GM23338 (cell line): ENCODE data around the gene GLRA1. TPM values are rescaled to one million over a fixed set of nuclear protein-coding genes. Genes with fewer than 3 reads are reported as not detected.

ENCODE experiments used
- ATAC-seq: fragments of 200-7000 bp; cut with Tn5 transposase; 3 replicates; pipeline ENCODE4 v1.9.1; 2020
- DNase-seq: peaks from one replicate; pipeline ENCODE4 v3.0.0-alpha.2; 2015; ENCODE audit warnings: low spot score
- H2AFZ ChIP-seq: fragments of 200-600 bp; sonication (generic); 2 replicates; pipeline ENCODE4 v1.8.0; 2016; ENCODE audit warnings: antibody characterized with exemption, mild to moderate bottlenecking, moderate library complexity
- H3F3A ChIP-seq: fragments of 200-600 bp; sonication (generic); replicated peaks from 2 replicates; pipeline ENCODE4 v1.8.0; 2017; ENCODE audit warnings: antibody characterized with exemption, mixed run types, low read depth
- H3K27ac ChIP-seq: fragments of 200-600 bp; sonication (generic); 2 replicates; pipeline ENCODE4 v1.6.1; 2016; ENCODE audit warnings: low read depth
- H3K27me3 ChIP-seq: fragments of 200-600 bp; sonication (generic); 2 replicates; pipeline ENCODE4 v1.8.0; 2016; ENCODE audit warnings: mild to moderate bottlenecking, mixed run types, moderate library complexity; ENCODE audit not compliant: insufficient read depth
- H3K36me3 ChIP-seq: fragments of 200-600 bp; sonication (generic); 2 replicates; pipeline ENCODE4 v1.8.0; 2016; ENCODE audit warnings: mild to moderate bottlenecking; ENCODE audit not compliant: insufficient read depth
- H3K4me1 ChIP-seq: fragments of 200-600 bp; sonication (generic); 2 replicates; pipeline ENCODE4 v1.8.0; 2016; ENCODE audit warnings: mild to moderate bottlenecking, moderate library complexity; ENCODE audit not compliant: insufficient read depth
- H3K4me2 ChIP-seq: fragments of 200-600 bp; sonication (generic); 2 replicates; pipeline ENCODE4 v1.7.1; 2017; ENCODE audit warnings: mixed run types
- H3K4me3 ChIP-seq: fragments of 200-600 bp; sonication (generic); 2 replicates; pipeline ENCODE4 v1.6.1; 2016; ENCODE audit warnings: mixed run types
- H3K79me2 ChIP-seq: fragments of 200-600 bp; sonication (generic); replicated peaks from 2 replicates; pipeline ENCODE4 v1.8.0; 2017; ENCODE audit warnings: mild to moderate bottlenecking; ENCODE audit not compliant: insufficient read depth
- H3K9me2 ChIP-seq: fragments of 200-600 bp; sonication (generic); 2 replicates; pipeline ENCODE4 v1.8.0; 2017; ENCODE audit not compliant: insufficient read depth
- H4K20me1 ChIP-seq: fragments of 200-600 bp; sonication (generic); replicated peaks from 2 replicates; pipeline ENCODE4 v1.8.0; 2017; ENCODE audit warnings: mild to moderate bottlenecking; ENCODE audit not compliant: insufficient read depth
- H3K27ac Mint-ChIP-seq: 2 replicates; pipeline ENCODE4 v1.8.0; 2020; ENCODE audit warnings: inconsistent platforms, mild to moderate bottlenecking, moderate library complexity, mixed read lengths
- H3K27me3 Mint-ChIP-seq: 3 replicates; pipeline ENCODE4 v1.8.0; 2022; ENCODE audit warnings: low read depth, mild to moderate bottlenecking, moderate library complexity, mixed read lengths, inconsistent platforms; ENCODE audit not compliant: insufficient read depth, poor library complexity
- H3K36me3 Mint-ChIP-seq: 3 replicates; pipeline ENCODE4 v1.8.0; 2021; ENCODE audit warnings: low read depth, mild to moderate bottlenecking, inconsistent platforms, moderate library complexity, mixed read lengths
- H3K4me1 Mint-ChIP-seq: 3 replicates; pipeline ENCODE4 v1.8.0; 2020; ENCODE audit warnings: mild to moderate bottlenecking, inconsistent platforms, mixed read lengths
- H3K4me3 Mint-ChIP-seq: 3 replicates; pipeline ENCODE4 v1.8.0; 2021; ENCODE audit warnings: moderate library complexity, mild to moderate bottlenecking, inconsistent platforms, mixed read lengths
- H3K9me3 Mint-ChIP-seq: 3 replicates; pipeline ENCODE4 v1.8.0; 2020; ENCODE audit warnings: moderate library complexity, mild to moderate bottlenecking, inconsistent platforms, mixed read lengths
- CREB1 ChIP-seq: fragments of 250-450 bp; sonication (Bioruptor Pico); IDR thresholded peaks from 2 replicates; pipeline ENCODE4 v1.5.0; 2020; ENCODE audit warnings: low read depth, mild to moderate bottlenecking, moderate library complexity
- CTCF ChIP-seq, 2 experiments: fragments of 200-600 bp in 1 of 2; sonication (generic) in 1 of 2; conservative IDR thresholded peaks; 2 replicates each; pipeline versions ENCODE4 v1.5.1 to v1.6.1; 2016 to 2017; ENCODE audit warnings: antibody characterized with exemption in 2 of 2, low read depth in 2 of 2, mild to moderate bottlenecking in 2 of 2, moderate library complexity in 1 of 2
- ETS1 ChIP-seq: IDR thresholded peaks from 2 replicates; pipeline ENCODE4 v1.6.1; 2016; ENCODE audit warnings: antibody characterized with exemption
- EZH2 ChIP-seq: fragments of 200-600 bp; sonication (generic); IDR thresholded peaks from one replicate; pipeline ENCODE4 v1.8.0; 2017; ENCODE audit warnings: antibody characterized with exemption, mild to moderate bottlenecking, low read depth; ENCODE audit not compliant: unreplicated experiment
- EZH2phosphoT487 ChIP-seq: fragments of 200-600 bp; sonication (generic); IDR thresholded peaks from one replicate; pipeline ENCODE4 v1.8.1; 2018; ENCODE audit warnings: antibody characterized with exemption; ENCODE audit not compliant: unreplicated experiment
- JUNB ChIP-seq: IDR thresholded peaks from one replicate; pipeline ENCODE4 v1.6.1; 2016; ENCODE audit warnings: antibody characterized with exemption; ENCODE audit not compliant: unreplicated experiment
- NANOG ChIP-seq: IDR thresholded peaks from 2 replicates; pipeline ENCODE4 v1.6.1; 2016; ENCODE audit warnings: antibody characterized with exemption, borderline replicate concordance
- POLR2AphosphoS5 ChIP-seq: IDR thresholded peaks from 2 replicates; pipeline ENCODE4 v1.6.1; 2016; ENCODE audit warnings: antibody characterized with exemption, low read depth
- STAT1 ChIP-seq: IDR thresholded peaks from one replicate; pipeline ENCODE4 v1.6.1; 2016; ENCODE audit warnings: antibody characterized with exemption; ENCODE audit not compliant: unreplicated experiment
- ZNF114 ChIP-seq: fragments of 250-450 bp; sonication (Bioruptor Pico); IDR thresholded peaks from 2 replicates; pipeline ENCODE4 v1.5.0; 2020; ENCODE audit warnings: mild to moderate bottlenecking, moderate library complexity
- ZNF331 ChIP-seq: fragments of 250-450 bp; sonication (Bioruptor Pico); IDR thresholded peaks from 2 replicates; pipeline ENCODE4 v1.5.0; 2020; ENCODE audit warnings: low read depth, mild to moderate bottlenecking, moderate library complexity
- ZNF462 ChIP-seq: fragments of 250-450 bp; sonication (Bioruptor Pico); IDR thresholded peaks from 2 replicates; pipeline ENCODE4 v1.5.0; 2020; ENCODE audit warnings: mild to moderate bottlenecking, moderate library complexity
- polyA plus RNA-seq: library from polyadenylated mRNA; unstranded; fragments of >200 nt; fragmentation: Nextera tagmentation; extraction: Ambion mirVana; gene quantifications from 2 replicates; pipeline ENCODE4 v1.2.1, GENCODE V29; 2016
- total RNA-seq: library from RNA; depleted of rRNA; stranded (reverse); fragments of >200 nt; shearing (Covaris generic); gene quantifications from 2 replicates; pipeline ENCODE4 v1.2.3, GENCODE V29; 2014

The GLRA1 gene
- total and polyA plus RNA-seq, 2 experiments from 2014 or later: not detected

- DNase-seq: no peak
- Histone ChIP-seq H3K4me1 (peaks cover 20% of the 10 kb centered on the region), H3K4me3 (no peak overlapping the region), H3K36me3 (peaks cover 41% of the 10 kb centered on the region), H3K27ac (no peak overlapping the region), H2AFZ (no peak overlapping the region), H3K27me3 (no peaks in the 10 kb centered on the region), H3K9me2 (no peaks in the 10 kb centered on the region), H3F3A (no peaks in the 10 kb centered on the region; the same call in 1 of the 2 replicates), H3K79me2 (peaks cover 100% of the 10 kb centered on the region), H3K4me2 (no peak overlapping the region), H4K20me1 (peaks cover 79% of the 10 kb centered on the region)
- TF ChIP-seq POLR2AphosphoS5 (no peak), ZNF331 (CRISPR knock-in tag) (no peak), CREB1 (no peak), NANOG (no peak), EZH2 (no peak)
- no peak for ATAC-seq
- Mint-ChIP-seq H3K9me3 (no peaks in the 10 kb centered on the region), H3K4me1 (peaks cover 18% of the 10 kb centered on the region), H3K27me3 (peaks cover 5% of the 10 kb centered on the region), H3K27ac (no peak overlapping the region), H3K36me3 (peaks cover 65% of the 10 kb centered on the region), H3K4me3 (no peak overlapping the region)
Observed at GRCh38 chr5:151787817-151788216, 136.8 kb downstream of the GLRA1 start.

- Histone ChIP-seq H3K9me2 (no peaks in the 10 kb centered on the region), H3K4me3 (no peak overlapping the region), H3F3A (no peaks in the 10 kb centered on the region; the same call in 1 of the 2 replicates), H3K4me2 (no peak overlapping the region), H3K27me3 (no peaks in the 10 kb centered on the region), H4K20me1 (peaks cover 83% of the 10 kb centered on the region), H3K27ac (no peak overlapping the region), H3K4me1 (peaks cover 28% of the 10 kb centered on the region), H3K36me3 (peaks cover 28% of the 10 kb centered on the region), H2AFZ (no peak overlapping the region), H3K79me2 (peaks cover 100% of the 10 kb centered on the region)
- DNase-seq: no peak
- Mint-ChIP-seq H3K27me3 (peaks cover 5% of the 10 kb centered on the region), H3K4me3 (no peak overlapping the region), H3K27ac (0 out of 2 replicates have a peak overlapping the region, but pooled peaks have one; percentile 34), H3K36me3 (peaks cover 53% of the 10 kb centered on the region), H3K9me3 (no peaks in the 10 kb centered on the region), H3K4me1 (peaks cover 29% of the 10 kb centered on the region)
- ATAC-seq: no peak; the same call in 2 of the 3 replicates
- no peak for TF ChIP-seq JUNB
- TF ChIP-seq CTCF (conservative IDR thresholded peaks at IDR 0.05; ENCODE audit: low read depth in 2 of 2): no peak
- no peak for TF ChIP-seq STAT1
- no peak for TF ChIP-seq NANOG
- no peak for TF ChIP-seq EZH2phosphoT487
- TF ChIP-seq ZNF114 (CRISPR knock-in tag): no peak
- no peak for TF ChIP-seq ZNF462 (CRISPR knock-in tag)
- TF ChIP-seq EZH2: no peak
- TF ChIP-seq ETS1: no peak
- TF ChIP-seq CREB1: no peak
- no peak for TF ChIP-seq ZNF331 (CRISPR knock-in tag)
Observed at GRCh38 chr5:151786468-151786867, 138.2 kb downstream of the GLRA1 start.
